Neutrophil (primary cell): Measurements from ENCODE around the gene IER5L.
"Not testable (repeated sequence)": the region's sequence is repeated elsewhere in the genome, so short reads cannot be mapped to it uniquely, and the experiment has no call there.

Experiments used
- H3K27ac ChIP-seq: fragments of 200-600 bp; sonication (generic); 2 replicates; pipeline ENCODE4 v1.5.1; 2016; ENCODE audit warnings: mild to moderate bottlenecking, moderate library complexity
- H3K27me3 ChIP-seq: fragments of 200-600 bp; sonication (generic); 2 replicates; pipeline ENCODE4 v1.6.0; 2016; ENCODE audit warnings: mild to moderate bottlenecking
- H3K36me3 ChIP-seq: fragments of 200-600 bp; sonication (generic); 2 replicates; pipeline ENCODE4 v1.5.1; 2017
- H3K4me1 ChIP-seq, 2 experiments: fragments of 200-600 bp in 1 of 2; sonication (generic) in 1 of 2; 1 replicate in 1 of 2; 2 replicates in 1 of 2; pipeline versions ENCODE4 v1.5.1 to v1.6.1; 2013 to 2016; ENCODE audit warnings: low read depth in 1 of 2, low read length in 1 of 2, mild to moderate bottlenecking in 1 of 2, moderate library complexity in 1 of 2; ENCODE audit not compliant: control insufficient read depth in 1 of 2, insufficient read depth in 1 of 2
- H3K4me3 ChIP-seq, 2 experiments: fragments of 200-600 bp in 1 of 2; sonication (generic) in 1 of 2; 1 replicate in 1 of 2; 2 replicates in 1 of 2; pipeline ENCODE4 v1.5.1; 2013 to 2016; ENCODE audit warnings: low read depth in 1 of 2, low read length in 1 of 2, mild to moderate bottlenecking in 1 of 2, moderate library complexity in 1 of 2
- H3K9me3 ChIP-seq: fragments of 200-600 bp; sonication (generic); 2 replicates; pipeline ENCODE4 v1.5.1; 2016
- TF ChIP-seq, protein P1 (sequence below): fragments of 200-600 bp; sonication (generic); IDR thresholded peaks from 2 replicates; pipeline ENCODE4 v1.5.1; 2016; ENCODE audit warnings: antibody characterized with exemption

Gene IER5L

DNA sequence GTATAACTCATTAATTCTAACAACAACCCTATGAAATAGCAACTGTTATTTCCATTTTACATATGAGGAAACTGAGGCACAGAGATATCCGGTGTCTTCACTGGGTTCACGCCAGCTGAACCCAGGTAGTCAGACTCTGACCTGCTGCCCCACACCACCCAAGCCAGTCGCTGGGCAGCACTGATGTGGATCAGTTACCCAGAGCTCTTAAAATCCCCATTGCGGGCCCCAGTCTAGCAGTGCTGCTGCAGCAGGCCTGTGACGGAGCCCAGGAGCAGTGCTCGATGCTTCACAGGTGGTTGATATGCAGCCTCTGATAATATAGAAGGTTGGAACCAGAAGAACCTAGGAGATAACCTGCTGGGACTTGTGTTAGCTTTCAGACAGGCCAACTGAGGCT, 42.6 kb downstream of the IER5L start:
- no peaks in the 10 kb centered on the region for H3K27me3 ChIP-seq
- TF ChIP-seq, protein P1, sequence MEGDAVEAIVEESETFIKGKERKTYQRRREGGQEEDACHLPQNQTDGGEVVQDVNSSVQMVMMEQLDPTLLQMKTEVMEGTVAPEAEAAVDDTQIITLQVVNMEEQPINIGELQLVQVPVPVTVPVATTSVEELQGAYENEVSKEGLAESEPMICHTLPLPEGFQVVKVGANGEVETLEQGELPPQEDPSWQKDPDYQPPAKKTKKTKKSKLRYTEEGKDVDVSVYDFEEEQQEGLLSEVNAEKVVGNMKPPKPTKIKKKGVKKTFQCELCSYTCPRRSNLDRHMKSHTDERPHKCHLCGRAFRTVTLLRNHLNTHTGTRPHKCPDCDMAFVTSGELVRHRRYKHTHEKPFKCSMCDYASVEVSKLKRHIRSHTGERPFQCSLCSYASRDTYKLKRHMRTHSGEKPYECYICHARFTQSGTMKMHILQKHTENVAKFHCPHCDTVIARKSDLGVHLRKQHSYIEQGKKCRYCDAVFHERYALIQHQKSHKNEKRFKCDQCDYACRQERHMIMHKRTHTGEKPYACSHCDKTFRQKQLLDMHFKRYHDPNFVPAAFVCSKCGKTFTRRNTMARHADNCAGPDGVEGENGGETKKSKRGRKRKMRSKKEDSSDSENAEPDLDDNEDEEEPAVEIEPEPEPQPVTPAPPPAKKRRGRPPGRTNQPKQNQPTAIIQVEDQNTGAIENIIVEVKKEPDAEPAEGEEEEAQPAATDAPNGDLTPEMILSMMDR, result no peak
- H3K9me3 ChIP-seq, result no peaks in the 10 kb centered on the region
- H3K4me1 ChIP-seq, result peaks cover 14 to 20% of the 10 kb centered on the region in 2 experiments
- H3K4me3 ChIP-seq, result no peak overlapping the region
- H3K27ac ChIP-seq, result no peak overlapping the region
- peaks cover 58% of the 10 kb centered on the region for H3K36me3 ChIP-seq

DNA sequence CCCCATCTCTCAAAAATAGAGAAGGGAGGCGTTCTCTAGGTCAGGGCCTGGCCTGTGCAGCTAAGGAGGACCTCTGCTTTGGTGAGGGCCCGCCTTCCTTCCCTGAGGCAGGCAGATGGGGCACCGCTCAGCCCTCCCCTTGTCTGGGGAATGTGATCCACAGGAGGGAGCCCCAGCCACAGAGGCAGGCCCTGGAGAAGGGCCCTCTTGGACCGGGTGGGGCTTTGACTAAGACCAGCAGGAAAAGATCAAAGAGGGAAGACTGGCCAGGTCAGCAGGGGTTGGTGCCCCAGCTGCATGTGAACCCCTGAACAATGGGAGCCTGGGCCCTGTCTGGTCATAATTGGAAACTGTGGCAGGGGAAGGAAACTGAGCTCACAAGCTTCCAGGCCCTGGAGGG, 45.0 kb downstream of the IER5L start:
- H3K27ac ChIP-seq, result no peak overlapping the region
- H3K36me3 ChIP-seq, result peaks cover 60% of the 10 kb centered on the region
- H3K4me1 ChIP-seq, result peaks cover 0 to 5% of the 10 kb centered on the region in 2 experiments
- H3K9me3 ChIP-seq, result no peaks in the 10 kb centered on the region
- no peaks in the 10 kb centered on the region for H3K27me3 ChIP-seq
- no peak overlapping the region for H3K4me3 ChIP-seq
- TF ChIP-seq, protein P1, result no peak

DNA sequence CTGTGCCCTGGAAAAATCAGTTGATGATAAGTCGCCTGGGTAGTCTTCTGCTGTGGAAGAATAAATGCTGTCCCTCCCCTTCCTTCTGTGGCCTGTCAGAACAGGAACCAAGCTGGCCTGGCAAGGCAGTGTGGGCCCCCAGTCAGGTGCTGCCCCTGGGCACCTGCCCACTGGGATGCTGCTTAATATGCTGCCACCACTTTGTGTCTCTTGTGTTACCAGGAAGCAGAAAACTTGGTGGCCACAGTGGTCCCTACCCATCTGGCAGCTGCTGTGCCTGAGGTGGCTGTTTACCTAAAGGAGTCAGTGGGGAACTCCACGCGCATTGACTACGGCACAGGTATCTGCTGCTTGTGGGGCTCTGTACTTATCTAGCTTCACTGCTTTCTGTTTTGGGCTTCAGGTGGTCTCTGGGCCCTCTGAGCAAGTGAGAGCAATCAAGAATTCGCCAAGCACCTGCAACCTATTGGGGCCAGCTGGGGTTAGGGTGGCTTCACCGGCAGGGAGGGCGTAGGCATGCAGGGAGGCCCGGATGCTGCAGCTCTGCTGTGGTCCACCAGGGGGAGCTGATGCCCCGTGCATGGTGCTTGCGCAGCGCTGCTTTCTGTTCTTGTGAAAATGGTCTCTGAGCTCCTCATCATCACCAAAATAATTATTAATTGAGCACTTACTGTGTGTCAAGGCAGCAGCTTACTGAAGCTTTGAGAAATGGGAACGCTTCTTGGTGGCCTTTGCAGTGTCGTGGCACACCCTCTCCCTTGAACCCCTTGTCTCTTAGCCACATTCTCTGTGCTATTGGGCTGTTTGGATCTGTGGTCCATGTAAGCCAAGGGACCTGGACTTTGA, 46.5 kb downstream of the IER5L start:
- no peaks in the 10 kb centered on the region for H3K9me3 ChIP-seq
- H3K36me3 ChIP-seq, result peaks cover 51% of the 10 kb centered on the region
- peaks cover 11 to 17% of the 10 kb centered on the region in 2 experiments for H3K4me1 ChIP-seq
- H3K4me3 ChIP-seq, result no peak overlapping the region
- TF ChIP-seq, protein P1, result peak; percentile 96
- no peaks in the 10 kb centered on the region for H3K27me3 ChIP-seq
- H3K27ac ChIP-seq, result no peak overlapping the region

DNA sequence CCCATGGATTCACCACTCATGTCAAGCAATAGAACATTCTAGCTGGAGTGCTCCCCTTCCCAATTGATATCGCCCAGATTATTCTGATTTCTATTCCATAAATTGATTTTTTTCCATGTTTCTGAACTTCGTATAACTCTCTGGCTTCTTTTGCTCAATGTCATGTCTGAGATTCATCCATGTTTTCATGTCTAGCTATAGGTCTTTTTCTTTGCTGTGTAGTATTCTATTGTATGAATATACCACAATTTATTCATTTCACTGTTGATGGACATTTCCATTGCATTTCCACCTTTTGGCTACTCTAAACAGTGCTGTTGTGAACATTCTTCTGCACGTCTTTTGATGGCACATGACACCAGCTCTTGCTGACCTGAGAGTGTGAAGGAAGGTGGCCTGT, 47.3 kb downstream of the IER5L start:
- TF ChIP-seq, protein P1, result no peak
- Histone ChIP-seq H3K4me1 (peaks cover 12 to 17% of the 10 kb centered on the region in 2 experiments), H3K36me3 (peaks cover 46% of the 10 kb centered on the region), H3K4me3 (no peak overlapping the region), H3K27me3 (no peaks in the 10 kb centered on the region), H3K27ac (no peak overlapping the region), H3K9me3 (no peaks in the 10 kb centered on the region)

DNA sequence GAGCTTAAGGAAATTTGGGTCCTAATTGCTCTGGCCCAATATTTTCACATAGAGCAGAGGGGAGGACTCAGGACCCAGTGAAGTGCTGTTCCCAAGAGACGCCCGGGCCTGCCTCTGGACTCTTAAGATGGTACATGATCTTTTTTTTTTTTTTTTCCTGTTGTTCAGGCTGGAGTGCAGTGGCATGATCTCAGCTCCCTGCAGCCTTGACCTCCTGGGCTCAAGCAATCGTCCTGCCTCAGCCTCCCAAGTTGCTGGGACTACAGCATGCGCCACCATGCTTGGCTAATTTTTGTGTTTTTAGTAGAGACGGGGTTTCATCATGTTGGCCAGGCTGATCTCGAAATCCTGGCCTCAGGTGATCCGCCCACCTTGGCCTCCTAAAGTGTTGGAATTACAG, 47.8 kb downstream of the IER5L start:
- Histone ChIP-seq H3K4me1 (peaks cover 12 to 17% of the 10 kb centered on the region in 2 experiments), H3K36me3 (peaks cover 46% of the 10 kb centered on the region)
- not testable (repeated sequence) for H3K4me3 ChIP-seq, H3K9me3 ChIP-seq, H3K27me3 ChIP-seq, H3K27ac ChIP-seq

DNA sequence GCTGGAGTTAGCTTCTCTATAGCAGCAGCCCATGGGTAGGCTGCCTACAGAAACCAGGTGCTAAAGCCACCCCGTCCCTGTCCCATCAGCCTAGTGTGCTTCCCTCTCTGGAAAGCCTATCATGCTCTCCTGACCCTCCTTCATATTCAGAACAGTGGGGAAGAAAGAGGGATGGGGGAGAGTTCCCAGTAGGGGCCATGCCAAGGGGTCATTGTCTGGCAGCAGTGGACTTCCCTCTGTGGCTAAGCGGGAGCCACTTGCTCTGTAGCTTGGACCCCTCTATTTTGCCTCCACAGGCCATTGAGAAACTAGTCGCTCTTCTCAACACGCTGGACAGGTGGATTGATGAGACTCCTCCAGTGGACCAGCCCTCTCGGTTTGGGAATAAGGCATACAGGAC, 49.4 kb downstream of the IER5L start:
- H3K4me1 ChIP-seq, result peaks cover 12 to 17% of the 10 kb centered on the region in 2 experiments
- H3K36me3 ChIP-seq, result peaks cover 46% of the 10 kb centered on the region

More for the DNA sequence above, 49.4 kb downstream of the IER5L start:
- Histone ChIP-seq H3K9me3 (no peaks in the 10 kb centered on the region), H3K4me3 (no peak overlapping the region), H3K27ac (no peak overlapping the region), H3K27me3 (no peaks in the 10 kb centered on the region)
- TF ChIP-seq, protein P1, result no peak
